ENCODE results near the gene THRB. TPM values are rescaled to one million over a fixed set of nuclear protein-coding genes. Genes with fewer than 3 reads are reported as not detected.

Gene THRB
- polyA plus RNA-seq, 1 of the 3 experiments (the other 2 are of a cell fraction) = 0.02 TPM

DNA sequence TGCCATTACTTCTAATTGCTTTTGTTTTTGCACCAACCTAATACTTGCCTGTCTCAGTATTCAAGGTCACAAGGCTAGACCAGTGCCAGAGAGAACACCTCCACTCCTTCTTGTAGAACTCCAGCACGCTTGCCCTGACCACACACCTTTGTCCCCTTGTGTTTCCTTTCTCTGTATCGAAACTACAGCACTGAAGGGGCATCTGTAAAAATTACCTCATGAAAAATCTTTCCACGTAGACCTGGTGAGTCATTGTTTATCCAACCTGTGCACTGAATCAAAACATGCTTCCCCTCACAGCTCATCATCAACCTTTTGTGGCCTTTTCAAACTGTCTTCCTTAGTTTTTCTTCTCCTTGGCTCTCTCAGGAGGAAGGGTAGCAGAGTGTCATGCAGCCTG lies 259.5 kb downstream of the THRB start (continued):
- TF ChIP-seq, protein P1, sequence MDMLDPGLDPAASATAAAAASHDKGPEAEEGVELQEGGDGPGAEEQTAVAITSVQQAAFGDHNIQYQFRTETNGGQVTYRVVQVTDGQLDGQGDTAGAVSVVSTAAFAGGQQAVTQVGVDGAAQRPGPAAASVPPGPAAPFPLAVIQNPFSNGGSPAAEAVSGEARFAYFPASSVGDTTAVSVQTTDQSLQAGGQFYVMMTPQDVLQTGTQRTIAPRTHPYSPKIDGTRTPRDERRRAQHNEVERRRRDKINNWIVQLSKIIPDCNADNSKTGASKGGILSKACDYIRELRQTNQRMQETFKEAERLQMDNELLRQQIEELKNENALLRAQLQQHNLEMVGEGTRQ (IDR thresholded peaks at IDR 0.05; ENCODE audit: borderline replicate concordance, low read depth, low read length) = no peak
- no peak for TF ChIP-seq SIN3A (IDR thresholded peaks at IDR 0.05; ENCODE audit: borderline replicate concordance, low read depth, low read length)
- no peak for TF ChIP-seq NRF1 (IDR thresholded peaks at IDR 0.05; ENCODE audit: low read depth, low read length)
- TF ChIP-seq MEF2A (IDR thresholded peaks at IDR 0.05; ENCODE audit: borderline replicate concordance, low read depth) = no peak
- TF ChIP-seq TCF12 (IDR thresholded peaks at IDR 0.05) = no peak
- no peak for TF ChIP-seq EZH2phosphoT487 (IDR thresholded peaks at IDR 0.05; ENCODE audit: borderline replicate concordance, low read depth)
- no peak for TF ChIP-seq EP300 (IDR thresholded peaks at IDR 0.05; ENCODE audit: borderline replicate concordance in 1 of 2, low read depth in 1 of 2, low read length in 1 of 2)

DNA sequence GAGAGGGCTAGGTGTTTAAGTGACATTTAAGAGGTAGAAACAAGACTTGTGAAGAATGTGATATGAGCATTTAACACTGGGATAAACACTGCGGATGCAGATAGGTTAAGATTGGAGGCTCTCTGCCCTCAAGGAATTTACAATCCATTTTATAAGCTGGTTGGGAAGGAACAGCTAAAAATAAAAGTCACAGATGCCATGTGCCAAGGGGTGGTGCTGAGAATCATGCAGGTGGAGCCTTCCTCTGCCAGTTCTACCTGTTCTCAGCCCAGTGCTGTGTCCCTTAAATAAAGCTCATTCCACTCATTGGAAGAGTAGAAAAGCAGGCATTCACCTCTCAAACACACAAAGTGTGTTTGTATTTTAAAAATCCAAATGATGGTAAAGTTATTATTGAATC lies 261.9 kb downstream of the THRB start:
- Histone ChIP-seq H3K4me2 (no peak overlapping the region), H4K20me1 (ENCODE audit: insufficient read depth) (no peaks in the 10 kb centered on the region), H3K4me1 (ENCODE audit: control insufficient read depth in 1 of 2, insufficient read depth in 2 of 2, low read depth in 1 of 2, low read length in 1 of 2) (peaks cover 2 to 7% of the 10 kb centered on the region in 2 experiments; a peak in 1 of 4 replicates), H3F3A (replicated peaks; ENCODE audit: insufficient read depth) (peaks cover 6% of the 10 kb centered on the region), H3K9me3 (no peaks in the 10 kb centered on the region), H2AFZ (ENCODE audit: low read depth) (no peak overlapping the region), H3K9ac (no peak overlapping the region), H3K36me3 (replicated peaks in 1 of 2; ENCODE audit: control insufficient read depth in 1 of 2, insufficient read depth in 2 of 2, low read length in 1 of 2) (no peaks in the 10 kb centered on the region), H3K4me3 (ENCODE audit: low read depth in 2 of 2, low read length in 1 of 2) (no peak overlapping the region), H3K9me2 (no peaks in the 10 kb centered on the region), H3K79me2 (ENCODE audit: insufficient read depth) (no peaks in the 10 kb centered on the region), H3K27me3 (ENCODE audit: insufficient read depth) (no peaks in the 10 kb centered on the region), H3K27ac (ENCODE audit: low read depth in 2 of 2, low read length in 1 of 2) (no peak overlapping the region)
- TF ChIP-seq TCF12 (IDR thresholded peaks at IDR 0.05) (no peak), RXRA (IDR thresholded peaks at IDR 0.05; ENCODE audit: borderline replicate concordance, low read depth) (no peak), SMC3 (IDR thresholded peaks at IDR 0.05; ENCODE audit: low read depth, low read length) (no peak), SIN3A (IDR thresholded peaks at IDR 0.05; ENCODE audit: borderline replicate concordance, low read depth, low read length) (no peak), GATA2 (CRISPR knock-in tag; IDR thresholded peaks at IDR 0.05) (no peak), MXI1 (IDR thresholded peaks at IDR 0.05; ENCODE audit: low read depth, low read length) (no peak), FOXM1 (IDR thresholded peaks at IDR 0.05; ENCODE audit: low read depth) (no peak)
- TF ChIP-seq, protein P2, sequence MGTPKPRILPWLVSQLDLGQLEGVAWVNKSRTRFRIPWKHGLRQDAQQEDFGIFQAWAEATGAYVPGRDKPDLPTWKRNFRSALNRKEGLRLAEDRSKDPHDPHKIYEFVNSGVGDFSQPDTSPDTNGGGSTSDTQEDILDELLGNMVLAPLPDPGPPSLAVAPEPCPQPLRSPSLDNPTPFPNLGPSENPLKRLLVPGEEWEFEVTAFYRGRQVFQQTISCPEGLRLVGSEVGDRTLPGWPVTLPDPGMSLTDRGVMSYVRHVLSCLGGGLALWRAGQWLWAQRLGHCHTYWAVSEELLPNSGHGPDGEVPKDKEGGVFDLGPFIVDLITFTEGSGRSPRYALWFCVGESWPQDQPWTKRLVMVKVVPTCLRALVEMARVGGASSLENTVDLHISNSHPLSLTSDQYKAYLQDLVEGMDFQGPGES (IDR thresholded peaks at IDR 0.05; ENCODE audit: low read depth, low read length) = no peak
- ChIA-PET POLR2A (no interaction called here), CTCF (interaction anchor here (0.6 to 12.7 kb wide), 6 partner anchors 44 to 451 kb away, joined by 3 to 129 read pairs (median 4); no protein-coding TSS in a partner anchor)
- WGBS (ENCODE audit: low lambda C conversion rate) = 95% methylated on average over 1 of the region's 1 CpG
- no peak for DNase-seq
